GM19395 (cell line): ENCODE measurements around the gene SH3GL3.

Experiments
- ATAC-seq: cut with Tn5 transposase; IDR thresholded peaks from one replicate; pipeline ENCODE4 v1.9.1; 2021; ENCODE audit warnings: mild to moderate bottlenecking, moderate library complexity; ENCODE audit not compliant: unreplicated experiment

SH3GL3 gene

GRCh38 chr15:83565138-83565537 lies 118.0 kb downstream of the SH3GL3 start:
- ATAC-seq, result no peak

- ATAC-seq, result no peak
Observed at GRCh38 chr15:83565553-83566159, 118.5 kb downstream of the SH3GL3 start.

- ATAC-seq, result no peak
Observed at GRCh38 chr15:83567318-83567717, 120.2 kb downstream of the SH3GL3 start.

- no peak for ATAC-seq
Observed at GRCh38 chr15:83569341-83569740, 122.2 kb downstream of the SH3GL3 start.

- ATAC-seq, result no peak
Observed at GRCh38 chr15:83570756-83571155, 123.6 kb downstream of the SH3GL3 start.

GRCh38 chr15:83571820-83572707 lies 124.9 kb downstream of the SH3GL3 start:
- no peak for ATAC-seq

- no peak for ATAC-seq
Observed at GRCh38 chr15:83574345-83574744, 127.2 kb downstream of the SH3GL3 start.

- ATAC-seq, result no peak
Observed at GRCh38 chr15:83578691-83579090, 131.6 kb downstream of the SH3GL3 start.

- ATAC-seq, result no peak
Observed at GRCh38 chr15:83581381-83581780, 134.2 kb downstream of the SH3GL3 start.

- ATAC-seq, result no peak
Observed at GRCh38 chr15:83582381-83582780, 135.2 kb downstream of the SH3GL3 start.

GRCh38 chr15:83585601-83586335 lies 138.6 kb downstream of the SH3GL3 start:
- ATAC-seq, result no peak

- no peak for ATAC-seq
Observed at GRCh38 chr15:83587091-83587490, 139.9 kb downstream of the SH3GL3 start.

- no peak for ATAC-seq
Observed at GRCh38 chr15:83588441-83588840, 141.3 kb downstream of the SH3GL3 start.

GRCh38 chr15:83592370-83593040 lies 145.4 kb downstream of the SH3GL3 start:
- ATAC-seq, result no peak

- no peak for ATAC-seq
Observed at GRCh38 chr15:83595191-83595590, 148.1 kb downstream of the SH3GL3 start.

- no peak for ATAC-seq
Observed at GRCh38 chr15:83598031-83598430, 150.9 kb downstream of the SH3GL3 start.

GRCh38 chr15:83602021-83602420 lies 154.9 kb downstream of the SH3GL3 start:
- no peak for ATAC-seq

GRCh38 chr15:83604549-83604948 lies 157.4 kb downstream of the SH3GL3 start:
- no peak for ATAC-seq

GRCh38 chr15:83605111-83605945 lies 158.2 kb downstream of the SH3GL3 start:
- ATAC-seq, result no peak

- ATAC-seq, result no peak
Observed at GRCh38 chr15:83610132-83610531, 163.0 kb downstream of the SH3GL3 start.
